ENCODE data around the gene SNED1.

The SNED1 gene

DNA sequence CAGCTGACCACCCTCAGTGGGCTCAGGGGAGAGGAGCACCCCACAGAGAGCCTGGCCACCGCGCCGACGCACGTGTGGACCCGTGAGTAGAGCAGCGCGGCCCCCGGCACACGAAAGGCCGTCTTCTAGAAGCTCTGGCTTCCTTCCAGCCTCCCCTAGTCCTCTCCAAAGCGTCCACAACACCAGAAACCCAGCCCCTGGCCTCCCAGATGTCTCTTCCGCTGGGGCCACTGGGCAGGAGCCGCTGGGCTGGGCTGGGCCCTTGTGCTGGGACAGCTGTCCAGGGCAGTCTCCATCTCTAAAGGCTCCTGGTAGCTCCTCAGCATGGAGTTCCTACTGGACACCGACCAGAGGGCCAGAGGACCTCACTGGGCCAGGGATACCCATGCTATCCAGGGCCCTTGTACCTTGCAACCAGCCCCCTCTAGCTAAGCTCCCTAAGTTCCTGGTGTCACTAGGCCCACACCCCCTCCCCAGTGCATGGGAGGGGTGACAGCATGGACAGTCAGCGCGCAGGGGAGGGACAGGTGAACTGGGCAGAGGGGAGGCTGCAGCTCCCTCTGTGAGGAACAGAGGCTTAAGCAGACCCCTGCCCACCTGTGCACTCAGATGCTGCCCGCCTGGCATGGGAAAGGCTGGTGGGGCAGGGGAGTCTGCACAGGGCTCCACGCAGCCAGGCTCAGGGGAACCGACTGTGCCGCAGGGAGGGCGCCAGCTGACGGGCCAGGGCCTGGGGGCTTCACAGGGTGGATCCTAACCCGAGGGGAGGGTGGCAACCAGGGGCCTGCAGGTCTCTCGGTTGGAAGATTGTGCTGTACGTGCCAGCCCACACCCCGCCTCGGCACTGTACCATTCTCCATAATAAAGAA is 70.8 kb downstream of the SNED1 start:
- in situ Hi-C loops (cut with HindIII; ENCODE audit: low pct_ligation_motif_present, low pct_unique_long_range_greater_than_20kb, low sequenced_read_pairs): no loop called here
- DNase-seq: no peak

GRCh38 chr2:241069821-241070281 is 71.4 kb downstream of the SNED1 start:
- DNase-seq: no peak
- in situ Hi-C loops (cut with HindIII; ENCODE audit: low pct_ligation_motif_present, low pct_unique_long_range_greater_than_20kb, low sequenced_read_pairs): no loop called here

DNA sequence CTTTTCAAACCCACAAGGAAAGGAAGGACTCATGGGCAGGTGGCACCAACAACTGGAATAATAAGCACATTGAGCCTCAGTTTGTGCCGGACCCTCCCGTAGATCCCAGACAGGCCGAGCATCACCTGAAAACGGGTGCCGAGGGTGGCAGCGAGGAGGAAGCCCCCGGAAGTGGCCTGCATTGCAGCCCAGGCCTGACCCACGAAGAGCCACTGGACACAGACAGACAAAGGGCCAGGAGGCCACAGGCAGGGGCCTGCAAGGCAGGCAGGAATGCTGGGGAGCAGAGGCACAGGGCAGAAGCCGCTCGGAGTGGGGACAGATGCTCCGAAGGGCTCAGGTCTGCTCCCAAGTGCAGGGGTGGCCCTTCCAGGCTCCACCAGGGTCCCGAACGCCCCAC is 71.9 kb downstream of the SNED1 start:
- in situ Hi-C loops (cut with HindIII; ENCODE audit: low pct_ligation_motif_present, low pct_unique_long_range_greater_than_20kb, low sequenced_read_pairs): no loop called here
- no peak for DNase-seq

DNA sequence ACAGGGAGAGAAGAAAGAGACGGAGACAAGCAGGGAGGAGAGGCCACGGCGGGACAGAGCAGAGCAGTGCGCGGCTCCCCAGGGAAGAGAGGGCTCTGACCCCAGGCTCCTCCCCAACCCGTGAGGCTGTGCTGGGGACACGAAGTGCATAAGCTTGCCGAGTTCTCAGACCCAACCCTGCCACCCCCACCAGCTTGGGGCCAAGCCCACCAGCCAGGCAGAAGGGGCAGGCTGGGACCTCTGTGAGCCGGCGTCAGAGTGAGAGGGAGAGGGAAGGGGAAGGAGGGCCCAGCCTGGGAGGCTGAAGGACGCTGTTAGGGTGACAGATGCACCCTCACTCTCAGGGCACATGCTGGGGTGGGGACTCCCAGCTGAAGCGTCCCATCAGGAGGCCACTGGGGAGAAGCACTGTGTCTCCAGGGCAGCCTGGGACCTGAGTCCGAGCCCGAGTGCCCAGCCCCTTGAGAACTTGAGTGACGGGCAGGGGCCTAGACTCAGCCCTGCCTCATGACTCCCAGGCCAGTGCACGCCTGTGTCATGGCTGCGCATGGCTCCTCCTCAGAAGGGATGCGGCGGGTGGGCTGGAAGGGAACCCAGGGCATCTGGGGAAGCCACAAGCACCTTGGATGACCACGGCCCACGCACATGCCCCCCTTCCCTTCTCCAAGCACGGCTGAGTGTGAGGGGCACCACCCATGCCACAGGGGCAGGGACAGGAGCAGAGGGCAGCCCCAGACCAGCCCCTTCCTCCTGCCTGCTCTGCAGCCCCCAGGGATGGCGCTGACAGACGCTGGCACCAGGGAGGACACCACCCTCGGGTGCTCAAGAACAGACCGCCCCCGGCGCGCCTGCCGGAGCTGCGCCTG is 72.6 kb downstream of the SNED1 start:
- DNase-seq: no peak
- in situ Hi-C loops (cut with HindIII; ENCODE audit: low pct_ligation_motif_present, low pct_unique_long_range_greater_than_20kb, low sequenced_read_pairs): no loop called here

DNA sequence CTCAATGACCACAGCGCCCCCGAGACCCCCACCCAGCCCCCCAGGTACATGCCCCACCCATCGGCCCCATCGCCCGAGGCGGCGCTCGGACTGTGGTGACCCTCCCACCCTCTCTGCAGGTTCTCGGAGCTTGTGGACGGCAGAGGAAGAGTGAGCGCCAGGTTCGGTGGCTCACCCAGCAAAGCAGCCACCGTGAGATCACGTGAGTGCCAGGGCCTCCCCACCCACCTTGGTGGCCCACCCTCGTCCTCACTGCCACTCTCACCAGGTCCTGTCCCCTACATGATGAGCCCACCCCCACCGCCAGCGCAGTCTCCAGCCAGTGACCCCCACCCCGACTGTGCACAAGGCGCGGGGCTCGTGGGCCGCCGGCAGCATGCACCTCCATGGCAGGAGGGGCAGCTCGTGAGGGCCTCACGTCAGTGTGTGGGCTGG is 73.3 kb downstream of the SNED1 start:
- DNase-seq: no peak
- in situ Hi-C loops (cut with HindIII; ENCODE audit: low pct_ligation_motif_present, low pct_unique_long_range_greater_than_20kb, low sequenced_read_pairs): no loop called here

- DNase-seq: no peak
- in situ Hi-C loops (cut with HindIII; ENCODE audit: low pct_ligation_motif_present, low pct_unique_long_range_greater_than_20kb, low sequenced_read_pairs): no loop called here
Measured at GRCh38 chr2:241072151-241072550, 73.7 kb downstream of the SNED1 start.

DNA sequence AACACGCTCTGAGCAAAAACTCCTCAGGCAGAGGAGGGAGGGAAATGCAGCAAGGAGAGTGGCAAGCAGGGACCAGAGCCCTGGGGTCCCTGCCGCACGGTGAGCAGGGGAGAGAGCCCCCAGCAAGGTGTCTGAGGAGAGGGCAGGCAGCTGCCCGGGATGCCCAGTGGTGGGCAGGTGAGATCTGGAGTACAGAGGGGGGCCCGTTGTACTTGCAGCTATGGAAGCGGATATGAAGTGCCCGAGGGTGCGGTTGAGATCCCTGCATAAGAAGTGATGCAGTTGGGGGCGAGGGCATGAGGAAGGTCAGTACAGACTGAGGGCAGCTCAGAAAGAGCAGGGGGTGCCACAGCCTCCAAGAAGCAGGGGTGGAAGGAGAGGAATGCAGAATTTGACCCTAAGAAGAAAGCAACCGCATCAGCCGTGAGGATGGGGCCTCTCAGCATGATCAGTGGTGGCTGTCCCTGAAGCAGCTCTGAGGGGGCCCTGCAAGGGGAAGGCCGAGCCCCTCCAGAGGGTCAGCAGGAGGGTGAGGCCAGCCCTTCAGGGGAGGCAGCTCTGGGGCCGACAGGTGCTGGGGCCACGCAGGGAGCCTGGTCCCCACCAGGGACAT is 74.2 kb downstream of the SNED1 start:
- no peak for DNase-seq
- in situ Hi-C loops (cut with HindIII; ENCODE audit: low pct_ligation_motif_present, low pct_unique_long_range_greater_than_20kb, low sequenced_read_pairs): no loop called here

DNA sequence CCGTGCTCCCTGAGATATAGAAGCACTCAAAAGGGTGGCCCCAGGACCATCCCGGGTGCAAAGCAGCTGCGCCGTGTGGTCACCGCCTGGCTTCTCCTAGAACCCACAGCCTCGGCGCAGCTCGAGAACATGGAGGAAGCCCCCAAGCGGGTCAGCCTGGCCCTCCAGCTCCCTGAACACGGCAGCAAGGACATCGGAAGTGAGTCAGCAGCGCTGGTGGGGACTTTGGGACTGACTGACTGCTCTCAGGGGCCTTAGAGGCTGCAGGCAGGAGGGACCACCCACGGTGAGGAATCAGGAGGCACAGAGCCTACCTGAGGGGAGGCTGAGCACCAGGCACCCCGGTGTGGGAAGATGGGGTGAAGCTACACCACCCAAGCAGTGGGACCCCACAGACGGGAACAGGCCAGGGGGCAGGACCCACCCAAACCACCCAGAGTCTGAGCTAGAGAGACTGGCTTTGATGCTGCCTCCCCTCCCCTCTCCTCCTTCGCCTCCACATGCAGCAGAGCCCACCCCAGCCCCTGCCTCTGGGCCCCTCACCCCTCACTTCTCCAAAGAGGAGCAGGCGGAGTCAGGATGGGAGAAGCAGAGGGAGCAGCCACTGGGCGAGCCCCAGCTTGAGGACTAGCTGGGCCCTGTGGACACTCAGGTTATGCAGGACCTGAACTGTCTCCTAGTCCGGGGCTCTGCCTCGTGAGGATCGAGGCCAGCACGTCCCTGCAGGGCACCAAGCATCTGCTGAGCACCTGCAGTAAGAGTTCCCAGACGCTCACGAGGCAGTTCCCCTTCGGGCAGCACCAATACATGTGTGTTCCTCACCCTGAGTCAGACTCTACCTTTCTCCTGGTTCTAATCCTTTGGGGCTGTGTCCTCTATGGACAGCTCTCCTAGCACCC is 75.0 kb downstream of the SNED1 start:
- in situ Hi-C loops (cut with HindIII; ENCODE audit: low pct_ligation_motif_present, low pct_unique_long_range_greater_than_20kb, low sequenced_read_pairs): no loop called here
- no peak for DNase-seq

DNA sequence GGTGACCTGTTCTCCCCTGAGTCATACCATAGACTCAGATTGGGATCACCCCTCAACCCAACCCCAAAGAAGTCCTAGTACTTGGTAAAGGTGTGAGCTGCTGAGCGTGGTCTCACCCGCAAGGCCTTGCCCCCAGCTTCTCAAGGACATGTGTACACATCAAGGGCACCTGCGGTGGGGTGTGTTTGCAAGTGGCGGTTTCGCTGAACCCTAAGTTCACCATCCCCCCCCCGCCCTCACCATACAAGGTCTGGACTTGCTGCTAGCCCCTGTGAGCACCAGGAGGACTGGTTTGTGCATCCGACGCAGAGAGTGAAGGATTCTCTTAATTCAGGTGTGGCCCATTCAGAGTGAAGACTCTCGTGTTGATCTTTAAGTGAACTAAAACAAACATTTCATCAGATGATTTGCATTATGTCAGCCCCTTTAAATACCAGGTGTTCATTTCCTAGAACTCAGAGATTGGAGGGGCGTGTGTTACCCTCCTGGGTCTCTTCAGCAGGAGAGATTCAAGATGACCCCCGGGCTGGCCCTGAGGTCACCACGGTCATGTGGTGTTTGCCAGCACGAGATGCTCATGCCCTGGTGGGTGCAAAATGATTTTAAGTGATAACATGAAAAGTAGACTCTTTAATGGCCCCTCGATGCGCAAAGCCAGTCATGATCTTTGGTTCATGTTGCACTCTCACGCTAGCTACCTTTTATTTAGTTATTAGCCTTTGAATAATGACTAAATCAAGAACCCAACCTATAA is 75.8 kb downstream of the SNED1 start:
- in situ Hi-C loops (cut with HindIII; ENCODE audit: low pct_ligation_motif_present, low pct_unique_long_range_greater_than_20kb, low sequenced_read_pairs): no loop called here
- DNase-seq: no peak

DNA sequence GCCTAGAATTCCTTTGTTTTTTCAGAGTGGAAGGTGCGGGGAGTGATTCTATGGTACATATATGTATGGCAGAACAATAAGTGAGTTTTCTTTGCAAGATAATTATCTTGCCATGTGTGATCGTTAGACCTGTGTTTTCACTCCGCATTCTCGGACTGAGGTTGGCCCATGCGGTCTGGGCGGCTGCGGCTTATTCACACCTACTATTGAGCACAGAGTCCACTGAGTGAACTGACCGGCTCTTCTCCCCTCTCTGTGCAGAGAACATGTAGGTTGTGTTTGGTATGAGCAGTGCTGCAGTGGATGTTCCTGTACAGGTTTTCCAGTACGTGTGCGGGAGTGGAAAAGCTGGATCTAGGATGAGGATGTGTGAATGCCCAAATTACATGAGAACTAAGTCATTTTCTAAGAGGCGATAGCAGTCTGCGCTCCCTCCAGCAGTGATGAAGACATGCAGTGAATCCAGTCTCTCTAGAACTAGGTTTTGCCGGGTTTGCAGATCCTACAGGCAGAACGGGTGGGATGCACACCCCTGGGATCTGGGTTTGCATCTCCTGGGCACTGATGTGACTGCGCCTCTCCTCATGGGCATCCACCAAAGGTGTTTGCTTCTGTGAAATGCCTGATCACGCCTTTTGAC is 76.6 kb downstream of the SNED1 start:
- no peak for DNase-seq
- in situ Hi-C loops (cut with HindIII; ENCODE audit: low pct_ligation_motif_present, low pct_unique_long_range_greater_than_20kb, low sequenced_read_pairs): no loop called here

GRCh38 chr2:241080405-241081189 is 82.2 kb downstream of the SNED1 start:
- in situ Hi-C loops (cut with HindIII; ENCODE audit: low pct_ligation_motif_present, low pct_unique_long_range_greater_than_20kb, low sequenced_read_pairs): no loop called here
- DNase-seq: no peak

DNA sequence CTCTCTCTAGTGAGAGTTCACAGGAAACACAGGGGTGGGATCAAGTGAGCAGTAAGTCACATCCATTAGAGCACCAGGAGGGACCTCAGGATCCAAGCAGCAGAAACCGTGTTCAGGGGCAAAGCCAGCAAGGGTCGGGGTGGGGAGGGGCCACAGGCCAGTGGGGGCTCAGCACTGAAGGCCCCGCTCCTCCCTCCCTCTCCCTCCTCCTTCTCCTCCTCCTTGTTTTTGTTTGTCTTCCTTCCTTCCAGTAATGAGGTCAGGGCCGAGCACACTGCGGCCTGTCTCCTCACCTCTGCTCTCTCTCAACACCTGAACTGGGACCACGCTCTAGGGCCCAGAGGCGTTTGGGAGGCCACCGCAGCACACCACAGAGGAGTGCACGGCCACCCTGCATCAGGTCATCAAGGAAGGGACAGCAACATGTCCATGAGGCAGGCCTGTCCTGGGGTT is 82.8 kb downstream of the SNED1 start:
- in situ Hi-C loops (cut with HindIII; ENCODE audit: low pct_ligation_motif_present, low pct_unique_long_range_greater_than_20kb, low sequenced_read_pairs): no loop called here

GRCh38 chr2:241081643-241082340 is 83.4 kb downstream of the SNED1 start:
- in situ Hi-C loops (cut with HindIII; ENCODE audit: low pct_ligation_motif_present, low pct_unique_long_range_greater_than_20kb, low sequenced_read_pairs): no loop called here
- no peak for DNase-seq

More for the DNA sequence above, 82.8 kb downstream of the SNED1 start:
- DNase-seq: no peak

GRCh38 chr2:241082341-241083090 is 84.1 kb downstream of the SNED1 start:
- DNase-seq: no peak
- in situ Hi-C loops (cut with HindIII; ENCODE audit: low pct_ligation_motif_present, low pct_unique_long_range_greater_than_20kb, low sequenced_read_pairs): no loop called here

- in situ Hi-C loops (cut with HindIII; ENCODE audit: low pct_ligation_motif_present, low pct_unique_long_range_greater_than_20kb, low sequenced_read_pairs): no loop called here
- DNase-seq: no peak
Measured at GRCh38 chr2:241083091-241083415, 84.6 kb downstream of the SNED1 start.

Data from ACHN (cell line).